Measurements from ENCODE around the gene CXCR2. TPM values are rescaled to one million over a fixed set of nuclear protein-coding genes. Genes with fewer than 3 reads are reported as not detected.

Gene CXCR2
- total and polyA plus RNA-seq, 2 experiments from 2014 or later, result 0.52 to 1.6 TPM

DNA sequence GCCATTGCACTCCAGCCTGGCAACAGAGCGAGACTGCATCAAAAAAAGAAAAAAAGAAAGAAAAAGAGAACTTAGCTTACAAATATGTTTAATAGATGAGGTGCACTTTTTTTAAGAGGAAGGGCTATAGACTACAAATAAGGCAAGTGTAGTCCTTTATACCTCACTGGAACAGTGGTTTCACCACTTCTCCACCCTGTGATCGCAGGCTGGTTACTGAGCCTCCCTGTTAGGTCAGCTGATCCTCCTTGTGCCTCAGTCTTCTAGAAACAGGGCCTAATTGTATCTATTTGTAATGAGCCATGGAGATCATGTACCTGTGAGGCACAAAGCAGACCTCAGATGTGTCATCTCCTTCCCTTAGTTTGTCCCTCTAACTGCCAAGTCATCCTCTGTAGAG, 4.5 kb downstream of the CXCR2 start:
- H3K79me2 ChIP-seq (replicated peaks; ENCODE audit: insufficient read depth), result no peaks in the 10 kb centered on the region
- H3K9me3 Mint-ChIP-seq, result no peaks in the 10 kb centered on the region
- no peak overlapping the region for H2AFZ ChIP-seq
- H3K27ac ChIP-seq (ENCODE audit: low read depth), result no peak overlapping the region
- no peaks in the 10 kb centered on the region for H4K20me1 ChIP-seq (replicated peaks; ENCODE audit: insufficient read depth)
- peaks cover 11% of the 10 kb centered on the region; the same call in 1 of the 2 replicates for H3K4me1 ChIP-seq (ENCODE audit: insufficient read depth)
- no peak overlapping the region for H3K4me3 ChIP-seq
- peaks cover 9% of the 10 kb centered on the region for H3K4me1 Mint-ChIP-seq
- H3K4me2 ChIP-seq, result no peak overlapping the region
- no peaks in the 10 kb centered on the region for H3K27me3 ChIP-seq (ENCODE audit: insufficient read depth)
- ATAC-seq (no peak), DNase-seq (ENCODE audit: low spot score) (no peak)
- H3K36me3 ChIP-seq (ENCODE audit: insufficient read depth), result no peaks in the 10 kb centered on the region
- no peak overlapping the region; the same call in 1 of the 2 replicates for H3K27ac Mint-ChIP-seq
- H3K4me3 Mint-ChIP-seq, result no peak overlapping the region; the same call in 2 of the 3 replicates
- no peaks in the 10 kb centered on the region for H3K36me3 Mint-ChIP-seq (ENCODE audit: low read depth)
- TF ChIP-seq, protein P1, sequence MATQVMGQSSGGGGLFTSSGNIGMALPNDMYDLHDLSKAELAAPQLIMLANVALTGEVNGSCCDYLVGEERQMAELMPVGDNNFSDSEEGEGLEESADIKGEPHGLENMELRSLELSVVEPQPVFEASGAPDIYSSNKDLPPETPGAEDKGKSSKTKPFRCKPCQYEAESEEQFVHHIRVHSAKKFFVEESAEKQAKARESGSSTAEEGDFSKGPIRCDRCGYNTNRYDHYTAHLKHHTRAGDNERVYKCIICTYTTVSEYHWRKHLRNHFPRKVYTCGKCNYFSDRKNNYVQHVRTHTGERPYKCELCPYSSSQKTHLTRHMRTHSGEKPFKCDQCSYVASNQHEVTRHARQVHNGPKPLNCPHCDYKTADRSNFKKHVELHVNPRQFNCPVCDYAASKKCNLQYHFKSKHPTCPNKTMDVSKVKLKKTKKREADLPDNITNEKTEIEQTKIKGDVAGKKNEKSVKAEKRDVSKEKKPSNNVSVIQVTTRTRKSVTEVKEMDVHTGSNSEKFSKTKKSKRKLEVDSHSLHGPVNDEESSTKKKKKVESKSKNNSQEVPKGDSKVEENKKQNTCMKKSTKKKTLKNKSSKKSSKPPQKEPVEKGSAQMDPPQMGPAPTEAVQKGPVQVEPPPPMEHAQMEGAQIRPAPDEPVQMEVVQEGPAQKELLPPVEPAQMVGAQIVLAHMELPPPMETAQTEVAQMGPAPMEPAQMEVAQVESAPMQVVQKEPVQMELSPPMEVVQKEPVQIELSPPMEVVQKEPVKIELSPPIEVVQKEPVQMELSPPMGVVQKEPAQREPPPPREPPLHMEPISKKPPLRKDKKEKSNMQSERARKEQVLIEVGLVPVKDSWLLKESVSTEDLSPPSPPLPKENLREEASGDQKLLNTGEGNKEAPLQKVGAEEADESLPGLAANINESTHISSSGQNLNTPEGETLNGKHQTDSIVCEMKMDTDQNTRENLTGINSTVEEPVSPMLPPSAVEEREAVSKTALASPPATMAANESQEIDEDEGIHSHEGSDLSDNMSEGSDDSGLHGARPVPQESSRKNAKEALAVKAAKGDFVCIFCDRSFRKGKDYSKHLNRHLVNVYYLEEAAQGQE (IDR thresholded peaks at IDR 0.05; ENCODE audit: unreplicated experiment), result no peak
- no peak for TF ChIP-seq JUNB (IDR thresholded peaks at IDR 0.05; ENCODE audit: unreplicated experiment)
- no peak for TF ChIP-seq EZH2 (IDR thresholded peaks at IDR 0.05; ENCODE audit: low read depth, unreplicated experiment)
- TF ChIP-seq, protein P2, sequence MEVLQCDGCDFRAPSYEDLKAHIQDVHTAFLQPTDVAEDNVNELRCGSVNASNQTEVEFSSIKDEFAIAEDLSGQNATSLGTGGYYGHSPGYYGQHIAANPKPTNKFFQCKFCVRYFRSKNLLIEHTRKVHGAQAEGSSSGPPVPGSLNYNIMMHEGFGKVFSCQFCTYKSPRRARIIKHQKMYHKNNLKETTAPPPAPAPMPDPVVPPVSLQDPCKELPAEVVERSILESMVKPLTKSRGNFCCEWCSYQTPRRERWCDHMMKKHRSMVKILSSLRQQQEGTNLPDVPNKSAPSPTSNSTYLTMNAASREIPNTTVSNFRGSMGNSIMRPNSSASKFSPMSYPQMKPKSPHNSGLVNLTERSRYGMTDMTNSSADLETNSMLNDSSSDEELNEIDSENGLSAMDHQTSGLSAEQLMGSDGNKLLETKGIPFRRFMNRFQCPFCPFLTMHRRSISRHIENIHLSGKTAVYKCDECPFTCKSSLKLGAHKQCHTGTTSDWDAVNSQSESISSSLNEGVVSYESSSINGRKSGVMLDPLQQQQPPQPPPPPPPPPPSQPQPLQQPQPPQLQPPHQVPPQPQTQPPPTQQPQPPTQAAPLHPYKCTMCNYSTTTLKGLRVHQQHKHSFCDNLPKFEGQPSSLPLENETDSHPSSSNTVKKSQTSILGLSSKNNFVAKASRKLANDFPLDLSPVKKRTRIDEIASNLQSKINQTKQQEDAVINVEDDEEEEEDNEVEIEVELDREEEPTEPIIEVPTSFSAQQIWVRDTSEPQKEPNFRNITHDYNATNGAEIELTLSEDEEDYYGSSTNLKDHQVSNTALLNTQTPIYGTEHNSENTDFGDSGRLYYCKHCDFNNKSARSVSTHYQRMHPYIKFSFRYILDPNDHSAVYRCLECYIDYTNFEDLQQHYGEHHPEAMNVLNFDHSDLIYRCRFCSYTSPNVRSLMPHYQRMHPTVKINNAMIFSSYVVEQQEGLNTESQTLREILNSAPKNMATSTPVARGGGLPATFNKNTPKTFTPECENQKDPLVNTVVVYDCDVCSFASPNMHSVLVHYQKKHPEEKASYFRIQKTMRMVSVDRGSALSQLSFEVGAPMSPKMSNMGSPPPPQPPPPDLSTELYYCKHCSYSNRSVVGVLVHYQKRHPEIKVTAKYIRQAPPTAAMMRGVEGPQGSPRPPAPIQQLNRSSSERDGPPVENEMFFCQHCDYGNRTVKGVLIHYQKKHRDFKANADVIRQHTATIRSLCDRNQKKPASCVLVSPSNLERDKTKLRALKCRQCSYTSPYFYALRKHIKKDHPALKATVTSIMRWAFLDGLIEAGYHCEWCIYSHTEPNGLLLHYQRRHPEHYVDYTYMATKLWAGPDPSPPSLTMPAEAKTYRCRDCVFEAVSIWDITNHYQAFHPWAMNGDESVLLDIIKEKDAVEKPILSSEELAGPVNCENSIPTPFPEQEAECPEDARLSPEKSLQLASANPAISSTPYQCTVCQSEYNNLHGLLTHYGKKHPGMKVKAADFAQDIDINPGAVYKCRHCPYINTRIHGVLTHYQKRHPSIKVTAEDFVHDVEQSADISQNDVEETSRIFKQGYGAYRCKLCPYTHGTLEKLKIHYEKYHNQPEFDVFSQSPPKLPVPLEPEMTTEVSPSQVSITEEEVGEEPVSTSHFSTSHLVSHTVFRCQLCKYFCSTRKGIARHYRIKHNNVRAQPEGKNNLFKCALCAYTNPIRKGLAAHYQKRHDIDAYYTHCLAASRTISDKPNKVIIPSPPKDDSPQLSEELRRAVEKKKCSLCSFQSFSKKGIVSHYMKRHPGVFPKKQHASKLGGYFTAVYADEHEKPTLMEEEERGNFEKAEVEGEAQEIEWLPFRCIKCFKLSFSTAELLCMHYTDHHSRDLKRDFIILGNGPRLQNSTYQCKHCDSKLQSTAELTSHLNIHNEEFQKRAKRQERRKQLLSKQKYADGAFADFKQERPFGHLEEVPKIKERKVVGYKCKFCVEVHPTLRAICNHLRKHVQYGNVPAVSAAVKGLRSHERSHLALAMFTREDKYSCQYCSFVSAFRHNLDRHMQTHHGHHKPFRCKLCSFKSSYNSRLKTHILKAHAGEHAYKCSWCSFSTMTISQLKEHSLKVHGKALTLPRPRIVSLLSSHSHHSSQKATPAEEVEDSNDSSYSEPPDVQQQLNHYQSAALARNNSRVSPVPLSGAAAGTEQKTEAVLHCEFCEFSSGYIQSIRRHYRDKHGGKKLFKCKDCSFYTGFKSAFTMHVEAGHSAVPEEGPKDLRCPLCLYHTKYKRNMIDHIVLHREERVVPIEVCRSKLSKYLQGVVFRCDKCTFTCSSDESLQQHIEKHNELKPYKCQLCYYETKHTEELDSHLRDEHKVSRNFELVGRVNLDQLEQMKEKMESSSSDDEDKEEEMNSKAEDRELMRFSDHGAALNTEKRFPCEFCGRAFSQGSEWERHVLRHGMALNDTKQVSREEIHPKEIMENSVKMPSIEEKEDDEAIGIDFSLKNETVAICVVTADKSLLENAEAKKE (CRISPR knock-in tag; IDR thresholded peaks at IDR 0.05), result no peak
- TF ChIP-seq STAT1 (IDR thresholded peaks at IDR 0.05; ENCODE audit: unreplicated experiment), result no peak
- TF ChIP-seq NANOG (IDR thresholded peaks at IDR 0.05; ENCODE audit: borderline replicate concordance), result no peak
- no peak for TF ChIP-seq EZH2phosphoT487 (IDR thresholded peaks at IDR 0.05; ENCODE audit: unreplicated experiment)
- no peak for TF ChIP-seq POLR2AphosphoS5 (IDR thresholded peaks at IDR 0.05; ENCODE audit: low read depth)
- TF ChIP-seq, protein P3, sequence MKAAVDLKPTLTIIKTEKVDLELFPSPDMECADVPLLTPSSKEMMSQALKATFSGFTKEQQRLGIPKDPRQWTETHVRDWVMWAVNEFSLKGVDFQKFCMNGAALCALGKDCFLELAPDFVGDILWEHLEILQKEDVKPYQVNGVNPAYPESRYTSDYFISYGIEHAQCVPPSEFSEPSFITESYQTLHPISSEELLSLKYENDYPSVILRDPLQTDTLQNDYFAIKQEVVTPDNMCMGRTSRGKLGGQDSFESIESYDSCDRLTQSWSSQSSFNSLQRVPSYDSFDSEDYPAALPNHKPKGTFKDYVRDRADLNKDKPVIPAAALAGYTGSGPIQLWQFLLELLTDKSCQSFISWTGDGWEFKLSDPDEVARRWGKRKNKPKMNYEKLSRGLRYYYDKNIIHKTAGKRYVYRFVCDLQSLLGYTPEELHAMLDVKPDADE (IDR thresholded peaks at IDR 0.05), result no peak
- H3F3A ChIP-seq (replicated peaks; ENCODE audit: low read depth), result no peaks in the 10 kb centered on the region; the same call in 1 of the 2 replicates
- H3K27me3 Mint-ChIP-seq (ENCODE audit: insufficient read depth, low read depth, poor library complexity), result peaks cover 6% of the 10 kb centered on the region
- peaks cover 8% of the 10 kb centered on the region for H3K9me2 ChIP-seq (ENCODE audit: insufficient read depth)

All from GM23338 (cell line).